DND-41 (cell line): ENCODE results near the gene ANKRD49.

Source experiments
- ATAC-seq: fragments of 200-7000 bp; cut with Tn5 transposase; 3 replicates; pipeline ENCODE4 v1.9.1; 2021; ENCODE audit warnings: low read depth; ENCODE audit not compliant: insufficient read depth
- DNase-seq: peaks from one replicate; pipeline ENCODE4 v3.0.0-alpha.2; 2020
- H2AFZ ChIP-seq: 2 replicates; pipeline ENCODE4 v1.6.0; 2012; ENCODE audit warnings: low read depth, low read length
- H3K27ac ChIP-seq: 2 replicates; pipeline ENCODE4 v1.5.1; 2012; ENCODE audit warnings: low read length, inconsistent platforms
- H3K27me3 ChIP-seq: fragments of 200-600 bp; sonication (generic); 2 replicates; pipeline ENCODE4 v1.6.0; 2012; ENCODE audit warnings: low read length, mild to moderate bottlenecking, inconsistent platforms; ENCODE audit not compliant: insufficient read depth, poor library complexity
- H3K36me3 ChIP-seq: 2 replicates; pipeline ENCODE4 v1.5.1; 2012; ENCODE audit warnings: low read length, inconsistent platforms; ENCODE audit not compliant: insufficient read depth
- H3K4me1 ChIP-seq: 2 replicates; pipeline ENCODE4 v1.5.1; 2012; ENCODE audit warnings: mild to moderate bottlenecking, low read length; ENCODE audit not compliant: insufficient read depth
- H3K4me2 ChIP-seq: 2 replicates; pipeline ENCODE4 v1.6.0; 2012; ENCODE audit warnings: mild to moderate bottlenecking, moderate library complexity, low read length, inconsistent platforms; ENCODE audit not compliant: insufficient read depth
- H3K4me3 ChIP-seq, 2 experiments: fragments of 200-600 bp in 1 of 2; shearing (Covaris generic) in 1 of 2; 2 replicates each; pipeline ENCODE4 v1.5.1; 2012 to 2016; ENCODE audit warnings: inconsistent platforms in 2 of 2, low read length in 2 of 2, mild to moderate bottlenecking in 2 of 2, low read depth in 1 of 2, moderate library complexity in 1 of 2
- H3K79me2 ChIP-seq: 2 replicates; pipeline ENCODE4 v1.6.0; 2012; ENCODE audit warnings: low read length, inconsistent platforms; ENCODE audit not compliant: insufficient read depth
- H3K9ac ChIP-seq: 2 replicates; pipeline ENCODE4 v1.6.0; 2012; ENCODE audit warnings: low read depth, mild to moderate bottlenecking, inconsistent platforms, low read length, moderate library complexity
- H3K9me3 ChIP-seq: 2 replicates; pipeline ENCODE4 v1.5.1; 2012; ENCODE audit warnings: low read length, moderate library complexity, mild to moderate bottlenecking, inconsistent platforms; ENCODE audit not compliant: insufficient read depth, severe bottlenecking
- H4K20me1 ChIP-seq: 2 replicates; pipeline ENCODE4 v1.6.0; 2012; ENCODE audit warnings: low read length; ENCODE audit not compliant: insufficient read depth
- EZH2 ChIP-seq: IDR thresholded peaks from 3 replicates; pipeline ENCODE4 v1.6.1; 2012; ENCODE audit warnings: borderline replicate concordance, low read depth, mild to moderate bottlenecking, moderate library complexity, low read length, inconsistent platforms; ENCODE audit not compliant: severe bottlenecking
- TF ChIP-seq, protein P1 (sequence below): IDR thresholded peaks from 2 replicates; pipeline ENCODE4 v1.5.1; 2012; ENCODE audit warnings: borderline replicate concordance, low read length, moderate library complexity, mild to moderate bottlenecking; ENCODE audit not compliant: poor library complexity, severe bottlenecking; ENCODE audit errors: extremely low read depth

ANKRD49 gene

DNA sequence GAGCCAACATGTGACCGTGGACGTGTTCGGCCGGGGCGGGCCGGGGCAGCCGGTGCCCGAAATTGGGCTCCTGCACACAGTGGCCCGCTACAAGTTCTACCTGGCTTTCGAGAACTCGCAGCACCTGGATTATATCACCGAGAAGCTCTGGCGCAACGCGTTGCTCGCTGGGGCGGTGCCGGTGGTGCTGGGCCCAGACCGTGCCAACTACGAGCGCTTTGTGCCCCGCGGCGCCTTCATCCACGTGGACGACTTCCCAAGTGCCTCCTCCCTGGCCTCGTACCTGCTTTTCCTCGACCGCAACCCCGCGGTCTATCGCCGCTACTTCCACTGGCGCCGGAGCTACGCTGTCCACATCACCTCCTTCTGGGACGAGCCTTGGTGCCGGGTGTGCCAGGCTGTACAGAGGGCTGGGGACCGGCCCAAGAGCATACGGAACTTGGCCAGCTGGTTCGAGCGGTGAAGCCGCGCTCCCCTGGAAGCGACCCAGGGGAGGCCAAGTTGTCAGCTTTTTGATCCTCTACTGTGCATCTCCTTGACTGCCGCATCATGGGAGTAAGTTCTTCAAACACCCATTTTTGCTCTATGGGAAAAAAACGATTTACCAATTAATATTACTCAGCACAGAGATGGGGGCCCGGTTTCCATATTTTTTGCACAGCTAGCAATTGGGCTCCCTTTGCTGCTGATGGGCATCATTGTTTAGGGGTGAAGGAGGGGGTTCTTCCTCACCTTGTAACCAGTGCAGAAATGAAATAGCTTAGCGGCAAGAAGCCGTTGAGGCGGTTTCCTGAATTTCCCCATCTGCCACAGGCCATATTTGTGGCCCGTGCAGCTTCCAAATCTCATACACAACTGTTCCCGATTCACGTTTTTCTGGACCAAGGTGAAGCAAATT, 51.7 kb downstream of the ANKRD49 start:
- peaks cover 59% of the 10 kb centered on the region for H3K4me1 ChIP-seq
- TF ChIP-seq EZH2: no peak
- TF ChIP-seq, protein P1, sequence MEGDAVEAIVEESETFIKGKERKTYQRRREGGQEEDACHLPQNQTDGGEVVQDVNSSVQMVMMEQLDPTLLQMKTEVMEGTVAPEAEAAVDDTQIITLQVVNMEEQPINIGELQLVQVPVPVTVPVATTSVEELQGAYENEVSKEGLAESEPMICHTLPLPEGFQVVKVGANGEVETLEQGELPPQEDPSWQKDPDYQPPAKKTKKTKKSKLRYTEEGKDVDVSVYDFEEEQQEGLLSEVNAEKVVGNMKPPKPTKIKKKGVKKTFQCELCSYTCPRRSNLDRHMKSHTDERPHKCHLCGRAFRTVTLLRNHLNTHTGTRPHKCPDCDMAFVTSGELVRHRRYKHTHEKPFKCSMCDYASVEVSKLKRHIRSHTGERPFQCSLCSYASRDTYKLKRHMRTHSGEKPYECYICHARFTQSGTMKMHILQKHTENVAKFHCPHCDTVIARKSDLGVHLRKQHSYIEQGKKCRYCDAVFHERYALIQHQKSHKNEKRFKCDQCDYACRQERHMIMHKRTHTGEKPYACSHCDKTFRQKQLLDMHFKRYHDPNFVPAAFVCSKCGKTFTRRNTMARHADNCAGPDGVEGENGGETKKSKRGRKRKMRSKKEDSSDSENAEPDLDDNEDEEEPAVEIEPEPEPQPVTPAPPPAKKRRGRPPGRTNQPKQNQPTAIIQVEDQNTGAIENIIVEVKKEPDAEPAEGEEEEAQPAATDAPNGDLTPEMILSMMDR: no peak
- H3K9ac ChIP-seq: peak overlapping the region; percentile 89
- H3K27ac ChIP-seq: peak overlapping the region; percentile 97
- H3K36me3 ChIP-seq: peaks cover 30% of the 10 kb centered on the region
- H3K4me2 ChIP-seq: peak overlapping the region; percentile 83
- peak overlapping the region; percentile 93; the same call in 1 of the 2 replicates for H2AFZ ChIP-seq
- DNase-seq (peak; percentile 6), ATAC-seq (no peak)
- H3K27me3 ChIP-seq: no peaks in the 10 kb centered on the region
- H3K4me3 ChIP-seq: peak overlapping the region; percentile 8 to 71; a peak in 3 of 4 replicates
- H3K79me2 ChIP-seq: peaks cover 50% of the 10 kb centered on the region
- H3K9me3 ChIP-seq: no peaks in the 10 kb centered on the region
- H4K20me1 ChIP-seq: peaks cover 5% of the 10 kb centered on the region; the same call in 1 of the 2 replicates

DNA sequence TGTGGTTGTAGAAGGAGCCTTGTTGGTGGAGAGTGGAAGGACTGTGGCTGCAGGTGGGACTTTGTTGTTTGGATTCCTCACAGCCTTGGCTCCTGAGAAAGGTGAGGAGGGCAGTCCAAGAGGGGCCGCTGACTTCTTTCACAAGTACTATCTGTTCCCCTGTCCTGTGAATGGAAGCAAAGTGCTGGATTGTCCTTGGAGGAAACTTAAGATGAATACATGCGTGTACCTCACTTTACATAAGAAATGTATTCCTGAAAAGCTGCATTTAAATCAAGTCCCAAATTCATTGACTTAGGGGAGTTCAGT, 52.3 kb downstream of the ANKRD49 start:
- TF ChIP-seq, protein P1: no peak
- TF ChIP-seq EZH2: no peak
- no peak overlapping the region; the same call in 1 of the 2 replicates for H3K27ac ChIP-seq
- H3K4me3 ChIP-seq: peak overlapping the region; percentile 8 to 71; a peak in 3 of 4 replicates
- no peaks in the 10 kb centered on the region for H3K27me3 ChIP-seq
- peak overlapping the region; percentile 89 for H3K9ac ChIP-seq
- H3K4me1 ChIP-seq: peaks cover 59% of the 10 kb centered on the region
- no peaks in the 10 kb centered on the region for H3K9me3 ChIP-seq
- peaks cover 32% of the 10 kb centered on the region for H3K36me3 ChIP-seq
- peak overlapping the region; percentile 83 for H3K4me2 ChIP-seq
- DNase-seq: no peak
- peaks cover 6% of the 10 kb centered on the region; the same call in 1 of the 2 replicates for H4K20me1 ChIP-seq
- no peak overlapping the region for H2AFZ ChIP-seq
- H3K79me2 ChIP-seq: peaks cover 50% of the 10 kb centered on the region
- no peak for ATAC-seq

DNA sequence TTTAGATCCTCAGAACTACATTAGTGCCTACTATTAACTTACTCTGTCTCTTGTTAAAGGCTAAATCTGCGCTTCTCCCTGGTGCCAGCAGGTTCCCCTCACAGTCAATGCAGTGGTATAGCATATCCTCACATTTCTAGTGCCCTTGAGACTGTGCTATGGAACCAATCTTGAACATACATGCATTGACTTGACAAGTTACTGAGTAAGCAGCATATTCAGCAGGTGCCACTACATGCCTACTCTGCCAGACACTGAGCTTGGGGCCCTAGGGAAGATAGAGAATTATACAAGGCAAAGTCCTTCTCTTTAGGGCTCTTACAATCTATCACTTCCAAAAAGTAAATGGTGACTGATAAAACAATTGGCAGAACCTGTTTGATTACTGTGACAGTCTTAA, 53.1 kb downstream of the ANKRD49 start:
- Histone ChIP-seq H3K4me1 (peaks cover 59% of the 10 kb centered on the region), H3K4me2 (peak overlapping the region; percentile 83), H3K9me3 (no peaks in the 10 kb centered on the region), H3K4me3 (peak overlapping the region in 1 of 2 experiments; percentile 71; a peak in 3 of 4 replicates), H3K27ac (no peak overlapping the region), H3K36me3 (peaks cover 32% of the 10 kb centered on the region), H2AFZ (no peak overlapping the region), H4K20me1 (peaks cover 6% of the 10 kb centered on the region; the same call in 1 of the 2 replicates), H3K79me2 (peaks cover 50% of the 10 kb centered on the region), H3K9ac (peak overlapping the region; percentile 89; the same call in 1 of the 2 replicates), H3K27me3 (no peaks in the 10 kb centered on the region)
- ATAC-seq (0 out of 3 replicates have a peak, but pooled peaks have one; percentile 7), DNase-seq (peak; percentile 13)
- TF ChIP-seq, protein P1: no peak
- no peak for TF ChIP-seq EZH2
